ENCODE data around the gene KIAA0513. TPM values are rescaled to one million over a fixed set of nuclear protein-coding genes. Genes with fewer than 3 reads are reported as not detected.

Gene KIAA0513
- total RNA-seq, 1 donor from 2014 or later: 6.1 TPM

DNA sequence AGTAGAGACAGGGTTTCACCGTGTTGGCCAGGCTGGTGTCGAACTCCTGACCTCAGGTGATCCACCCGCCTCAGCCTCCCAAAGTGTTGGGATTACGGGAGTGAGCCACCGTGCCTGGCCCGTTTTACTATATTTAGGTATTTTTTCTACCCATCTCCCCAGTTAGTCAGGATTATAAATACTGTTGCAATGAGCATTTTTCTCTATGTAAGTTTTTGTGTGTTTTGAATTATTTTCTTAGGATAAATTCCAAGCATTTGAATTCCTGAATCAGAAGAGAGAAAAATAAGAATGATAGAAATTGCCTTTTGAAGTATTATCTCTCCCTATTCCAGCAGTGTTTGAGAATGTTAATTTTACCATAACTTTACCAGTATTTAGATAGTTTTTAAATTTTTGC lies 36.6 kb downstream of the KIAA0513 start:
- Histone ChIP-seq H3K4me1 (no peaks in the 10 kb centered on the region), H3K4me3 (no peak overlapping the region), H3F3A (ENCODE audit: low read depth) (no peaks in the 10 kb centered on the region), H3K27me3 (no peaks in the 10 kb centered on the region), H3K9ac (no peak overlapping the region), H3K9me3 (ENCODE audit: low read depth) (no peaks in the 10 kb centered on the region), H3K4me2 (no peak overlapping the region), H3K27ac (no peak overlapping the region), H3K79me2 (ENCODE audit: low read depth) (no peaks in the 10 kb centered on the region), H4K20me1 (ENCODE audit: low read depth) (no peaks in the 10 kb centered on the region), H2AFZ (replicated peaks) (no peak overlapping the region), H3K36me3 (no peaks in the 10 kb centered on the region)
- peaks cover 4% of the 10 kb centered on the region for H3K27me3 Mint-ChIP-seq (ENCODE audit: insufficient read depth, low read depth)
- no peaks in the 10 kb centered on the region for H3K36me3 Mint-ChIP-seq
- peaks cover 17% of the 10 kb centered on the region for H3K4me1 Mint-ChIP-seq
- H3K4me3 Mint-ChIP-seq: no peak overlapping the region
- TF ChIP-seq EZH2 (IDR thresholded peaks at IDR 0.05) (no peak), EZH2phosphoT487 (IDR thresholded peaks at IDR 0.05) (no peak)
- TF ChIP-seq, protein P1, sequence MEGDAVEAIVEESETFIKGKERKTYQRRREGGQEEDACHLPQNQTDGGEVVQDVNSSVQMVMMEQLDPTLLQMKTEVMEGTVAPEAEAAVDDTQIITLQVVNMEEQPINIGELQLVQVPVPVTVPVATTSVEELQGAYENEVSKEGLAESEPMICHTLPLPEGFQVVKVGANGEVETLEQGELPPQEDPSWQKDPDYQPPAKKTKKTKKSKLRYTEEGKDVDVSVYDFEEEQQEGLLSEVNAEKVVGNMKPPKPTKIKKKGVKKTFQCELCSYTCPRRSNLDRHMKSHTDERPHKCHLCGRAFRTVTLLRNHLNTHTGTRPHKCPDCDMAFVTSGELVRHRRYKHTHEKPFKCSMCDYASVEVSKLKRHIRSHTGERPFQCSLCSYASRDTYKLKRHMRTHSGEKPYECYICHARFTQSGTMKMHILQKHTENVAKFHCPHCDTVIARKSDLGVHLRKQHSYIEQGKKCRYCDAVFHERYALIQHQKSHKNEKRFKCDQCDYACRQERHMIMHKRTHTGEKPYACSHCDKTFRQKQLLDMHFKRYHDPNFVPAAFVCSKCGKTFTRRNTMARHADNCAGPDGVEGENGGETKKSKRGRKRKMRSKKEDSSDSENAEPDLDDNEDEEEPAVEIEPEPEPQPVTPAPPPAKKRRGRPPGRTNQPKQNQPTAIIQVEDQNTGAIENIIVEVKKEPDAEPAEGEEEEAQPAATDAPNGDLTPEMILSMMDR (IDR thresholded peaks at IDR 0.05): no peak
- DNase-seq (ENCODE audit: low spot score): no peak
- no peak overlapping the region for H3K27ac Mint-ChIP-seq
- no peaks in the 10 kb centered on the region for H3K9me3 Mint-ChIP-seq

DNA sequence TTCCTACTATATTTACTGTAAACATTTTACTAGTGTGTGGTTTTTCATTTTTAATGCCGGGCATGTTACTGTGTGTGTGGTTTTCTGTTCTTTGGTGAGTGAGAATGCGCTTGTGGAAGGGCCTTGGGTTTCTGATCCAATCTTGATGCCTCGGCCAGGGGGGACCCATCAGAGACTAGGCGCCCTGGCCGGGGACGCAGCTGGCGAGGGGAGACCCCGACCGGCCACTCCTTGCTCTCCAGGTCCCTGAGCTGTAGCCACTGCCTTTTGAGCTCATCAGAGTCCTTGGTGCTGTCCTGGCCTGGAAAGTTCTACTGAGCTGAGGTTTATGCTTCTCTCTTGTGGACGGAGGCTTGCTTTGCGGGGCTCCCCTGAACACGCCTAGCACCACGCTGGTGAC lies 37.5 kb downstream of the KIAA0513 start:
- H3K27ac ChIP-seq: no peak overlapping the region
- Mint-ChIP-seq H3K27me3 (ENCODE audit: insufficient read depth, low read depth) (peaks cover 4% of the 10 kb centered on the region), H3K27ac (no peak overlapping the region), H3K4me1 (peaks cover 20% of the 10 kb centered on the region), H3K9me3 (no peaks in the 10 kb centered on the region), H3K4me3 (no peak overlapping the region), H3K36me3 (no peaks in the 10 kb centered on the region)
- no peak overlapping the region for H2AFZ ChIP-seq (replicated peaks)
- no peaks in the 10 kb centered on the region for H3K9me3 ChIP-seq (ENCODE audit: low read depth)
- H3K9ac ChIP-seq: no peak overlapping the region
- no peaks in the 10 kb centered on the region for H3K4me1 ChIP-seq
- no peak overlapping the region for H3K4me2 ChIP-seq
- H3K79me2 ChIP-seq (ENCODE audit: low read depth): no peaks in the 10 kb centered on the region
- H3K27me3 ChIP-seq: no peaks in the 10 kb centered on the region
- H3K4me3 ChIP-seq: no peak overlapping the region
- TF ChIP-seq, protein P1 (IDR thresholded peaks at IDR 0.05): no peak
- no peak for TF ChIP-seq EZH2phosphoT487 (IDR thresholded peaks at IDR 0.05)
- TF ChIP-seq EZH2 (IDR thresholded peaks at IDR 0.05): no peak
- no peaks in the 10 kb centered on the region for H3K36me3 ChIP-seq
- no peak for DNase-seq (ENCODE audit: low spot score)
- no peaks in the 10 kb centered on the region for H4K20me1 ChIP-seq (ENCODE audit: low read depth)
- no peaks in the 10 kb centered on the region for H3F3A ChIP-seq (ENCODE audit: low read depth)

DNA sequence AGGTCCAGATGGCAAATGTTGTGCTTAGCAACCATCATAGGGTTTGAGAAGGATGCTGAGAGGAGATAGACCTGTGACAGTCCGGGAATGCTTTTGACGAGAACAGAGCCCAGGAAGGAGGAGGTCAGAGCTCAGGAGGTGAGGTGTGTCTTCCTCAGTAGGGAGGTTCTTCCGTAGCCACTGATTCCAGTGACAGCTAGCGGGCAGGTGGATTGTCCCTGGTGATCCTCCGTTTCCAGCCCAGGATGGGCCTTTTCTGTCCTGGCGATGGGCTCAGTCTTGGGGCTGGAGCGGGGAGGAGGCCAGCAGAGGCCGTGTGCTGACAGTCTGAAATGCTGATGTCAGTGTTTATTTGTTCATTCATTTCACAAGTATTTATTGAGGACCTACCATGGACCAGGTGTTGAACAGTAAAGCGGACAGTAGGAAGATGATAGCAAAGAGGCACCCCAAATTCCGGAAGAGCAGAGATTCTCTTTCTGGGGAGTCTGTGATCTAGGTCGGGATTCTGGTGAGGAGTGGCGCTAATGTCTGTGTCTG lies 38.8 kb downstream of the KIAA0513 start:
- no peak overlapping the region for H2AFZ ChIP-seq (replicated peaks)
- Mint-ChIP-seq H3K4me1 (peaks cover 18% of the 10 kb centered on the region), H3K9me3 (no peaks in the 10 kb centered on the region), H3K36me3 (no peaks in the 10 kb centered on the region), H3K27ac (no peak overlapping the region), H3K4me3 (no peak overlapping the region), H3K27me3 (ENCODE audit: insufficient read depth, low read depth) (peaks cover 1% of the 10 kb centered on the region)
- H3K27ac ChIP-seq: no peak overlapping the region
- TF ChIP-seq EZH2phosphoT487 (IDR thresholded peaks at IDR 0.05): no peak
- TF ChIP-seq, protein P1 (IDR thresholded peaks at IDR 0.05): no peak
- no peak for TF ChIP-seq EZH2 (IDR thresholded peaks at IDR 0.05)
- no peak overlapping the region for H3K4me3 ChIP-seq
- no peaks in the 10 kb centered on the region for H3K27me3 ChIP-seq
- no peaks in the 10 kb centered on the region for H3K4me1 ChIP-seq
- no peak for DNase-seq (ENCODE audit: low spot score)
- no peaks in the 10 kb centered on the region for H3K36me3 ChIP-seq
- no peaks in the 10 kb centered on the region for H3K79me2 ChIP-seq (ENCODE audit: low read depth)
- H4K20me1 ChIP-seq (ENCODE audit: low read depth): no peaks in the 10 kb centered on the region
- no peaks in the 10 kb centered on the region for H3F3A ChIP-seq (ENCODE audit: low read depth)
- H3K9me3 ChIP-seq (ENCODE audit: low read depth): no peaks in the 10 kb centered on the region
- no peak overlapping the region for H3K9ac ChIP-seq
- H3K4me2 ChIP-seq: no peak overlapping the region

All from neural progenitor cell (in vitro differentiated cells).